NCI-H526 (cell line): Measurements from ENCODE around the gene BAK1.

Experiments used
- DNase-seq, 2 experiments: peaks; one replicate each; lab custom pipeline; 2025; lab: John Stamatoyannopoulos, UW

Gene BAK1

DNA sequence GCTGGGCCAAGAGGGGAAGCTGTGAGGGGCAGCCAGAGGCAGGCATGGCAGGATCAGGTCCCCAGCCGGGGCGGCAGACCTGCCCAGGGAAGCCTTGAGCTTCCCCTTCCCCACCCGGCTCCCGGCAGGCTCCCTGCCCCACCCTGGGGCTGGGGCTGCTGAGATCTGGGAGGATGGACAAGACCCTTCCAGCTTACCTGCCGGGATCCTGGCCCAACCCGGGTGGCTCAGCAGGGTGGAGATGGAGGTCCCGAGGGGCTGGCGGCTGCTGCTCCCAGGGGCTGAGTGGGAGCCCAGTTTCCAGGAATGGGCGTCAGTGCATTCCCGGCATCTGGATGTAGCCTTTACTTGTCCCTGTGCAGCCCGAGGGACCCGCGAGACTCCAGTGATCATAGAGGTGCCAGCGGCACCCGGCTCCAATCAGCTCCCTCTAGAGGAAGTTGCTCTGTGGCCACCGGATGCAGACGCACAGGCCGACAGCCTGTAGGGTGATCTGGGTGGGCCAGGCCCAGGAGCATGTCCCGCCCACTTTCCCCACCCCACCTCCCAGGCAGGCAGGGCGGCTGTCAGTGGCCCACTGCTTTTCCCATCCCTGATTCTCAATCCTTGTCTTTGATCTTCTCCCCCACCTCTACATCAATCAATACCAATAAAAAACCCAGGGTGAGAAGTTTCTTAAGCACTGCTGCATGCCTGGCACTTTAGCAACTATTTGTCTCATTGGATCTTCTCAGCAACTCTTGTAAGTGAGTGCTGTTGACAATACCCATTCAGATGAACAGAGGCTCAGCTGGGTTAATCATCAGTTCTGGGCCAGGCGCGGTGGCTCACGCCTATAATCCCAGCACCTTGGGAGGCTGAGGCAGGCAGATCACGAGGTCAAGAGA is at the start of gene BAK1:
Gene BAK1, minus strand, starts transcription at position 449 of the 887 bp plus-strand sequence. CDS start 2,672 bp downstream, outside the sequence.
- DNase-seq, result peak; percentile 80 to 90

DNA sequence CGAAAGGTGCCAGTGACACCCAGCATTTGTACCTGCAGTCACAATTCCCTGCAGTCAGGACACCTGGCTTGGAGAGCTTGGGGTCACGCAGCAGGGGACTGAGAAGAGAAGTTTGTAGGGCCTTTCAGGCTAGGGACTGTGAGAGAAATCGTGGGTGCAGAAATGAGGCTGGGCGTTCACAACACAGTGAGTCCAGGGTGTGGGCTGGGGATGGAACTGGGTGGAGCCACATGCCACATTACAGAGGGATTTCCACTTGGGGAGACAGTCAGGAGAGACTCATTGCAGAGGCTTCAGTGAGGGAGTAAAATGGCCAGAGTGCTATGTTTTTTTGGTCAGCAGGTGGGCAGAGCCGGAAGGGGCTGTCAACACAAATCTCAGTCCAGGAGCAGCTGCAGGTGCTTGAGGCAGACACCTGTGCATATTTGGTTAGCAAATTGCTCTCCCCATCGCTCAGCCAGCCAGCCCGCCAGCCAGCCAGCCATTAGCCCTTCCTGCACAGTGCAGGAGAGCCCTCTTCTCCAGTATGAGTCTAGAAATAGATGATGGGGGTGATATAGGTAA is 48.4 kb upstream of the BAK1 start:
- peak; percentile 47 to 81 for DNase-seq

DNA sequence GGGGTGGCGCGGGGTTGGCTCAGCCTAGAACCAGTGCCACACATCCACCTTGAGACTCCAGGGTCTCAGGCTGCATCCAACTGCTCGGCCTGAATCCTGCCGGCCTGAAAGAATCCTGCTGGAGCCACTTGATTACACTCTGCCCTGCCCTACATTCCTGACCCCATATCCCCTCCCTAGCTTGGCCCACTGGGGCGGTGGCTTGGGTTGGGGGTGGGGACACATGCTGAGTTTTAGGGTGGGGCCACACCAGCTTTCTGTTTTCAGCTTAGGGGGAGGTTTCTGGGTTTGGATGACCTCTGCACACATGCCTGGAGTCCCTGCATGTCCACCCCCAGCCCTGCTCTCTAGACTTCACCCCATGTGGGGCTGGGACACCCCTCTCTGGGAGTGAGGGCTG is 47.8 kb upstream of the BAK1 start:
- no peak for DNase-seq

DNA sequence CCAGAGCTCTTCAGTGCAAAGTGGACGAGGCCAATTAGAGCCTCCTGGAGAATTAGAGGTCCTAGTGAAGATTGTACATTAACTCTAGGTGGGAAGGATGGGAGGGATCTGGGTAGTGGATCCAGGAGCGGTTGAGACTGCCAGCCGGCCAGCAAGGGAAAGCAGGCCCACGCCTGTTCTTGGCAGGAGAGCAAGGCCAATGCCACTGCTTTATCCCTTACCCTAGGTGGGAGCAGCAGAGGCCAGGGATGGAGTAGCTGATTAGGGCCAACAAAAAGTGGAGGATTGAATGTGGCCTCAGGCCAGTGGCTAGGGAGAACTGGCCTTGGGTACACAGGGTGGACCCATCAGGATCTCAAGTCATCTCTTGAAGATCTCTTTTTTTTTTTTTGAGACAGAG is 44.8 kb upstream of the BAK1 start:
- no peak for DNase-seq

DNA sequence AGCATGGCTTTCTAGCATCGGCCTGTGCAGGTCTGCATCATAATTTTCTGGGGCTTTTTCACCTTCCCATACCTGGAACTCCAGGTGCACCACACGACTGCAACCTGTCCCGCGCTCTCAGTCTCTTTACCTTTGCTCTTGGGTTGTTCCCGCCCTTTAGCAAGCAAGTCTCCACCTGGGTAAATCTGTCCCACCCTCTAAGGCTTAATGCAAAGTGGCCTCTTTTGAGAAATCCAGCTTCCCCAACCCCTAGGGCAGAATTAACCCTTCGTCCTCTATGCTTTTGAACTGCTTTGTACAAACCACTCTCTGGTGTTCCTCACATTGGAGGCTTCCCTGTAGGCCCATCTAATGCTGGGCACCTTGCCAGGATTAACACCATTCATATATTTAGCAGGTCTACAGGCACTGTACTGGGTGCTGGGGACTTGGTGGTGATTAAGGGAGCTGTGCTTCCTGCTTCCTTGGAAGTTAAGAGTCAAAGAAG is 43.9 kb upstream of the BAK1 start:
- DNase-seq, result no peak

DNA sequence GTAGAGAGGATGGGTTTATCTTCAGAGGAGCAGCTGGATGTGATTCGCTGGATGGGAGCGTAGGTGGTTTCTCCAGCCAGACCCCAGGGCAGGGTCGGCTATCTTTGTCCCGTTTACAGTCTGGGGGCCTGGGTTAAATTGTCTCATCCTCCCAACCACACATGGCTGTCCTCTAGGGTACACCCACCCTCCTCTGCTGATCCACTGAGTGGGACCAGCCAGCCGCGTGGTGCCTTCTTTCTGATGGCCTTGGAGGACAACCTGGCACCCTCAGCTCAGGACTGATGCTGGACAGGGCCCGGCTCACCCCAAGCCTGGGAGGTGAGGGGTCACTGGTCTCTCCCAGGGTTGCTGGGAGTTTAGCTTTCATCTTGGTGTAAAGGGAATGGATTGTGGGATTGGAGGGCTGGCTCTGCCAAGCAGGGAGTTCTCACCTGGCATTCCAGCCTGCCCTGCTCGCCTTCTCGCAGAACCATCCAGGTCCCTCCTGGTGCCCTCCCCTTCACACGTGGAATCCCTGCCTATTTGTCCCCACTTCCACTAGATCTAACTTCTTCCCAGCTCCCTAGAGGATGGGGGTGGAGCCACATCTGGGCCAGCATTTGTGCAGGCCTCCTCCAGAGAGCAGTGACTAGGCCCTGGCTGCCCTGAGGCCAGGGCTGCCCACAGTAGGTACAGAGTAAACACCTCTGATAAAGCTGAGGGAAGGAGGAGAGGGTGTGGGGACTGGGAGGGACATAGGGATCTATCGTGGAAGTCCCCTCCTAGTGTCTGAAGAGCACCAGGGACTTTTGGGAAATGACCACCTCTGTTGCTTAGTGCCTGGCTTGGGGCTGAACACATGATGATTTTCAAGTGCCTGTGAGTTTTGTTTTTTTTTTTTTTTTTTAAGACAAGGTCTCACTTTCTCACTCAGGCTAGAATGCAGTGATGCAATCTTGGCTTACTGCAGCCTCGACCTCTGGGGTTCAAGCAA is 42.7 kb upstream of the BAK1 start:
- DNase-seq, result no peak

DNA sequence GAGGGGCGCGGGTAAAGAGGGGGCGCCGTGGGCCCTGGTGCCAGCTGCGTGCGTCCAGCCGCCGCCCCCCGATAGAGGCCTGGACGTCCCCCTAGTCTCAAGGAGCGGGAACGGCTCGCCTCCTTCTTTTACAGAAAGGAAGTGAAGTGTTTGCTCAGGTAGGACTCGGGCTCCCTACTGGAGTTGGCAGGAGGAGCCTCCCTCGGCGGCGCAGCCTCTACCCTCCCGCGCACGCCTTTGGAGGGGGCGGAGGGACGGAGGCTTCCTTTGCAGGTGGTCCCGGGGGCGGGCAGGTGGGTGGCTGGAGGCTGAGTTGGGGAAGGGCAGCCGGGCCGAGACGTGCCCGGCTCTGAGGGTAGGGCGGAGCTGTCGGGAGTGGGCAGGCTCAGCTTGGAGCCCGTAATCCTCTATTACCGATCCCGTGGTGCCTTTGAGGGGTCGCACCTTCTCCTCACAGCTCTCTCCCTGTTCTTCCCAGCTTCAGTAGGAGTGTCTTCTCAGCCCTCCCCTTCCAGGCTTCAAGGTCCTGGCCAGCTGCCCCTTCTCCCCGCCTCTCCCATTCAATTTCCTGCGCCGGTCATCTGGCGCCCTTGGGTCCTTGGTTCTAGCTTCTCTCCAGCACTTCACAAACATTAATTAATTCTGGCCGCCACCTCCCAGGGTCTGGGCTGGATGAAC is 41.8 kb upstream of the BAK1 start:
- DNase-seq, result peak in 1 of 2 experiments; percentile 29

DNA sequence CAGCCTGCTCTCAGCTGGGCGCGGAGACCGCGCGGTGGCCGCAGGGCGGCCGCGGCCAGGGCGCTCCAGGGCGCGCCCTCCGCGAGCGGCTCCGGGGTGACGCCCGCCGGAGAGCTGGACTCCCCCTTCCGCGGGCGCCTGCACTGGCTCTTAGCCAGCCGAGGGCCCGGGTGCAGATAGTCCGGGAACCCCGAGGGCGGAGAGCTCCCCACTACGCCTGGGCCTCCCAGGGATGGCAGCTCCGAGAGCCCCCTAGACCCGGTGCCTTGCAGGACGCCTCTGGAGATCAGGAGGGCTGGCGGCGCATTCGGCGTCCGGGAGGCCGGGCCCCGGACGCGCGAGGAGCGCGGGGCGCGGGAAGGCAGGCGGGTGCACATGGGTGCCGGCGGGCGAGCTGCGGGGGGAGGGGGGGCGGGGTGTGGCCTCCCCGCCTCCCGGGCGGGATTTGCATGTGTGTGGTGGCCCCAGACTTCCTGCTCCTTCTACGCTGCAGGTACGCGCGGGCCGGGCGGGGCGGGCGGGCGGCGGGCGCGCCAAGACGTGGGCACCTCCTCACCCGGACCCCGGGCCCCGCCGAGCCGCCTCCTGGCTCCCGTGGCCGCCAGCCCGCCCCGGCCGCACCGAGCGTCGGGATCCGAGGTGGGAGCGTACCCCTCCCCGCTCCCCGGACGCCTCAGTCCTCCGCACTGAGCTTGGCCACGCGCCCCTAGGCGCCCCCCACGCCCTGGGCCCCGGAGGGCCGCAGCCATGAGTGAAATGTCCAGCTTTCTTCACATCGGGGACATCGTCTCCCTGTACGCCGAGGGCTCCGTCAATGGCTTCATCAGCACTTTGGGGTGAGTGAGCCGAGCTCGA is 41.0 kb upstream of the BAK1 start, which contains the start of gene ITPR3:
Gene ITPR3, plus strand, starts transcription at position 467 of the 855 bp plus-strand sequence. Its CDS starts 281 bp downstream, at position 748.
- peak in 1 of 2 experiments; percentile 46 for DNase-seq

DNA sequence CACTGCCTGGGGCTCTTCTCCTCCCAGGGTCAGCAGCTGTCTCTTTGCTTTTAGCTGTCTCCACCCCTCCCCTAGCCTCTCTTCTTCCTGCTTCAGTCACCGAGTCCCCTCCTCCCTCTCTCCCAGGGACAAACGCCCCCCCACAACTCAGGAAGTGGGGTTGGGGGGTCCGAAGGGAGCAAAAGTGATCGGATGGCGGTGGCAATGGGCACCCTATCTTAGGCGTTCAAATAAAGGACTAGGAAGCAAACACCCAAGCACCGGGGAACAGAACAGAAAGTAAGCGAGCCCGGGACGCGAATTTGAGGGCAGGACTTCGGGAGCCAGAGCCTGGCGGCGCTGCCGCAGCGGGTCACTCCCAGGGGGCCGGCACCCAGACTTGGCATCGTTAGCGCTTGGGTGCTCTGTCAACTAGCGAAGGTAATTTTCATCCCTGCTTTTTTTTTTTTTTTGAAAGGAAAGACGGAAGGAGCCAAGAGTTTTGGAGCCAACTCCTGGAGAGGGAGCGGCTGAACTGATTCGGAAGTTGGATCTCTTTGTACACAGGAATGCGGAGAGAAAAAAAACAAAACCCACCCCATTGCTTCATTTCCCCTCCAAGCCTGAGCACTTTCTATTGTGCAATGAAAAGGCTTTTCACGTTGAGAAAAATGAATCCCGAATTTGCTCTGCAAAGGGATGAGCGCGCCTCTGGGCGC is 40.2 kb upstream of the BAK1 start:
- peak in 1 of 2 experiments; percentile 21 for DNase-seq

DNA sequence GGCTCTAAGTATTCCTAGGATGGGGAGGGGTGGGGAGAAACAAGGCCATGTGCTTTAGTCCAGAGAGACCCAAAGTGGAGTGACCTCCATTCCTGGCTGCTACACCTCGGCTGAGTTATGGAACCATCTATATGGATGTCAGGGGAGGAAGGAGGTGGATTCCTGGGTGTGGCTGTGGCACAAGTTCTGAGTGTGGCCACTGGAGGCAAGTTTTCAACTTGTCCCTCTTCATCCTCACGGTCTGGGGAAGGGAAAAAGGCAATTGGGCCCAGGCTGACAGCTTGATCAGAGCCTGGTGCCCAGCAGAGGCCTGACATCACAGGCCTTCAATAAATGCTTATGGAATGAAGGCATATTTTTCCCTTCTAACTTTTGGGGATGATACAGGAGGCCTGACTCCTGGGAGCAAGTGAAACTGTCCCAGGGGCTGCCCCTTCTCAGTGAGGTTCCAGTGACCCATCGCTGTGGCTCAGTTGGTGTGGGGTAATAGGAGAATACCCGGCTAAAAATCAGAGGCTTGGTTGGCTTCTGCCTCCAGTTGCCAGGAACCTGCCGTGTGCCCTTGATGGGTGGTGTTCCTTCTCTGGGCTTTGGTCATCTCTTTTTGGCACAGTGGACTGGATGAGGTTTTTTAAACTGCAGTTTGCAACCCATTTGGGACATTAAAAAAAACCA is 39.2 kb upstream of the BAK1 start:
- no peak for DNase-seq

DNA sequence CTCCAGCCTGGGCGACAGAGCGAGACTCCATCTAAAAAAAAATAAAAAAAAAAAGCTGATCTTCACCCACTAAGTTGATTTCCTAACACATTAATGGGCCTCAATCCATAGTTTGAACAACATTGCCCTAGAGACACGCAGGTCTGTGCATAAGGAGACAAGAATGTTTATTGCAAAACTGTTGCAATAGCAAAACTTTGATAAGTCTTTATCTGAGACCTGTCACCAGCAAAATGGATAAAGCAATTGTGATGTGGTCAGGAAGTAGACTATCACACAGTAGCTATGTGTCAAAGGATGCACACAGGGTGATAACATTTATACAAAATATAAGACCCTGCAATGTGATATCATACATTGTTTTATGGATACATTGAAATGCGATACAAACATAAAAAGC is 36.8 kb upstream of the BAK1 start:
- DNase-seq, result no peak

DNA sequence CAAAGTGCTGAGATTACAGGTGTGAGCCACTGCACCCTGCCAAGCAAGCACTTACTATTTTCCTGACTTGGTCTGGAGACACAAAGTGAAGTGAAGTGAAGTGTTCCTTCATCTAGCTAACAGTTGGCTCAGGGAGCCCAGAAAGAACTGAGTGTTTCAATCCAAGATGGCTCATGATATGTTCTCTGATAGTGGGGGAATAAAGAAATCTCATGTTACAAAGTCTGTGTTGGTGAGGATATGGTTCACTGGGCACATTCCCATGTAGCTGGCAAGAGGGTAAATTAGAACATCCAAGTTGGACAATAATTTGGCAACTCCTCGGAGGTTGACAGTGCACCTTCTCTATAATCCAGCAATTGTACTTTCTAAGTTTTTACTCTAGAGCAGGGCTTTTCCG is 36.0 kb upstream of the BAK1 start:
- no peak for DNase-seq

DNA sequence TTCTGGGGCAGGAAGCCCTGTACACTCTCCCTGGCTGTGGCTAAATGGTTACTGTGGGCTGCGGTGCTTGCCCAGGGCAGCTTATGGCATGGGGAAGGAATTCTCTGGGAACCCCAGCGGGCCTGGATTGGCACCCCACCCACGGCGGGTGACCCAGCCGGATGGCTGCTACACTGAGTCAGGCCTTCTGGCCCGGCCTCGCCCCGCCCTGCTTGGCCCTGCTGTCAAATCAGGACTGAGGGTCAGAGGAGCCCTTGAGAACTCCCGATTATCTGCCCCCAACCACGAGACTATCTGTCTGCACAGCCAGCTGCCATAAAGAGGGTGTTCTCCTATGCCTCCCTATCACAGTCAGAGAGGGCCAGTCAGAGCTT is 33.7 kb upstream of the BAK1 start:
- DNase-seq, result no peak

DNA sequence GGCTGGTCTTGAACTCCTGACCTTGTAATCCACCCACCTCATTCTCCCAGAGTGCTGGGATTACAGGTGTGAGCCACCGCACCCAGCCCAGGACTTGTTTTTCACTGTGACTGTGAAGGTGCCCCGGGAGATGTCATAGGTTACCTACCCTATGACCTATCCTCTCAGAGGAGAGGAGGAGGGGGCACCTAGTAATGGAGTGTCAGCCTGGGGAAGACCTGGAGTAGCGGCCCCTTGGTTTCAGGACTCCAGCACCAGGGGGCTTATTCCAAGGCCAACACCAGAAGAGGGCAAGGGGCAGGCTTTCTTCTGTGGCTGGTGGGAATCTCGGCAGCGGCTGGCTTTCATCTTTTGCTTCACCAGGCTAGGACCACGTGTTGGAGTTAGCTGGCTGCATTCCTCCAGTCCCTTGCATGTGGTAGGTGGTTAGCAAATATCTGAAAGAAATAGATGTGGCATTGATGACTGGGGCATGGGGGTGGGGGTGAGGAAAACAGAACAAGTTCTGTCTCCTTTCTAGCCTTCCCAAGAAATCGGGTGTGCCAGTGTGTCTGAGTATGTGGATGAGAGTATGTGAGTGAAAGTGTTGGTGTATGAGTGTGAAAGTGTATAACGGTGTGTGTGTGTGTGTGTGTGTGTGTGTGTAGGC is 33.2 kb upstream of the BAK1 start:
- no peak for DNase-seq

DNA sequence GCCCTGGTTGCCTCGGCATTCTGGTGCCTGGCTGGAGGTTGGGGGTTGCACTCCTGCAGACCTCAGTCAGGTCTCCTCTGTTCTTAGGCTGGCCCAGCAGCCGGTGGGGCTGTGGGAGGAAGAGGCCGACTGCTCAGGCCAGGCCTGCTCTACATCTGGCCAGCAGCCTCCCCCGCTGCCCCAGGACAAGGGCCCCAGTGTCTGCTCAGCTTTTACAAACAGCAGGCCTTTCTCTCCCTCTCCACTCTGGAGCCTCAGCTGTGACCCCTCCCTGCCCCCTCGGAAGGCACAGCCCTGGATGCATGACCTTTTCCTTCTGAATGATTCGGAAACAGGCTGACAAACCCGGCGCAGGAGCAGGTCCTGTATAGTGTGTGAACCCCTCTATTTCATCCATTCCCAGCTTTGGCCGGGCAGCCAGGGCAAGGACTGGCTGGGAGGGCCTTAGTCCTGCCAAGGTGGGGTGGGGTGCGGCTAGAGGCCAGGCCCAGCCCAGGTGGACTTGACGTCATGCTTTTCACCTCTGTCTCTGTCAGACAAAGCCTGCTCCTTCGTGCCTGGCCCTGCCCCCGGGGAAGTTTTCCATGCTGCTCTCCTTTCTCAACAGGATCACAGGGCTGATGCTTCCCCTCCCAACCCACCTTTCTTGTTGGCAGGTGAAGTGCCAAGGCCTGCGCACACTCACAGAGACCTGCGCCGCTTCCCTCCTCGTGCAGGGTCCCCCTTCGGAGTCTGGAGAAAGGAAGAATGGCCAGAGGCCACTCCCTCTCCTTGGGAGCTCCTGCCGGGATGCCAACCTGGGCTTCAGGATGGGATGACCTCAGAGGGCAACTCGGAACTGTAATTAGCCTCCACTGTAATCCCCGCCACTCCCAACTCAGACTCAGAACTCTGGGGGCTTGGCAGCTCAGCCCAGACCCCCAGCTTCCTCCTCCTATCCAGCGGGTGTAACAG is 31.0 kb upstream of the BAK1 start:
- no peak for DNase-seq

DNA sequence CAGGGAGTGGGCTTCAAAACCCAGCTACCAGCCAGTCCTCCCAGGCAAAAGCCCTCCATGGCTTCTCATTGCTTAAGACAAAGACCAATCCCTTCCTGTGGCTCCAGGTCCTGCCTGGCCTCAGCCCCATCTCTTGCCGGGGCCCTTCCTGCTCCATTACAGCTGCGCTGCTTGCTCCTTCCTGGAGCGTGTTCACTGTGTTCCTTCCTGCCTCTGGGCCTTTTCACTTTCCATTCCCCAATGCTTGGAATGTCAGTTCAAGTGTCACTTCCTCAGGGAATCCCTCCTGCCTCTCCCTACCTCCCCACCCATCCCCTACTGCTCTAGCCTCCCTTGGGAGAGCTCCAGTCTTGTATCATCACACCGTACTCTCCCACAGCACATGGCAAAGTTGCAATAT is 30.0 kb upstream of the BAK1 start:
- DNase-seq, result no peak

DNA sequence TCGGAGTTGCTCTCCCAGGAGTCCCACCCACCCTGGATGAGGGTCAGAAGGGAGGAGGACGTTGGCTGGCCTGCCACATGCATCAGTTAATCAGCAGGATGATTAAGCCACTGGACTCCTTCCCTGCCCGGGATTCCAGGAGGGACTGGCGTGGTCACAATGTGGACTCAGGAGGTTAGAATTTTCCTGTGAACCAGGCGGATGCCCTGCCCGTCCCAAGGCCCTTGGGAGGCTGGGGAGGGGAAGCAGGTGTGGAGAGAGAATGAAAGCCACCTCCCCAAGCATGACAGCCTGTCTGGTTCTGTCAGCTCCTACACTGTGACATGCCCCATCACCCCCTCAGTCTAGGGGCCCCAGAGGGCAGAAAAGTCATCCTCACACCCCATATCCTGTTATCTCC is 29.5 kb upstream of the BAK1 start:
- DNase-seq, result no peak

DNA sequence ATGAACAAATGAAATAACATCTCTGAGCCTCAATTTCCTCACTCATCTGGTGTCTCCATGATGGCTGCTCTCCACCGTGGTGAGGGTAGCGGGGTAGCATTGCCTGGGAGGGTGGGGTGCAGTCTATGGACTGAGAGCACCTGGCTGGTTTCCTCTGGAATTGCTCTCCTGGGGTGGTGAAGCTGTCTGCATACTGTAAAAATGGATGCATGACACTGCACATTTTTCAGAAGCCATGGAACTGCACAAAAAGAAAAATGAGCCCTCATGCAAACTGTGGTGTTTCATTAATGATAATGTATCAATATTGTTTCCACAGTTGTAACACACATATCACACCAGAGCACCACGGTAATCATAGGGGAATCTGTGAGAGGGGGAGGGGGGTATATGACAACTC is 28.9 kb upstream of the BAK1 start:
- no peak for DNase-seq
